H9 (cell line): Measurements from ENCODE around the gene ASTN2. TPM values are rescaled to one million over a fixed set of nuclear protein-coding genes. Genes with fewer than 3 reads are reported as not detected.
A peak's percentile ranks its signal among the peaks of the same experiment; 100 is the strongest.

Experiments
- DNase-seq: peaks from one replicate; pipeline ENCODE4 v3.0.0-alpha.2; 2017
- H2AFZ ChIP-seq: one replicate; pipeline ENCODE4 v1.6.1; 2013; ENCODE audit warnings: mild to moderate bottlenecking, low read length, control low read depth, moderate library complexity
- H2AK5ac ChIP-seq: 2 replicates; pipeline ENCODE4 v1.6.1; 2013; ENCODE audit warnings: low read length, control low read depth, mixed read lengths; ENCODE audit not compliant: insufficient read length
- H2BK120ac ChIP-seq: one replicate; pipeline ENCODE4 v1.6.1; 2013; ENCODE audit warnings: low read depth, mild to moderate bottlenecking, low read length, control low read depth, inconsistent platforms; ENCODE audit not compliant: poor library complexity, severe bottlenecking
- H2BK12ac ChIP-seq: 2 replicates; pipeline ENCODE4 v1.6.1; 2013; ENCODE audit warnings: low read length, control low read depth, mixed read lengths, low read depth; ENCODE audit not compliant: insufficient read length
- H2BK15ac ChIP-seq: 2 replicates; pipeline ENCODE4 v1.6.1; 2013; ENCODE audit warnings: low read depth, low read length, control low read depth
- H2BK20ac ChIP-seq: one replicate; pipeline ENCODE4 v1.6.1; 2013; ENCODE audit warnings: low read depth, mild to moderate bottlenecking, low read length, control low read depth, inconsistent platforms; ENCODE audit not compliant: poor library complexity, severe bottlenecking
- H2BK5ac ChIP-seq: 2 replicates; pipeline ENCODE4 v1.6.1; 2013; ENCODE audit warnings: low read length, control low read depth, mixed read lengths; ENCODE audit not compliant: insufficient read length
- H3K14ac ChIP-seq: 2 replicates; pipeline ENCODE4 v1.6.1; 2013; ENCODE audit warnings: low read length, control low read depth; ENCODE audit not compliant: insufficient read depth
- H3K18ac ChIP-seq: 2 replicates; pipeline ENCODE4 v1.6.1; 2013; ENCODE audit warnings: low read depth, mild to moderate bottlenecking, mixed read lengths, low read length, control low read depth; ENCODE audit not compliant: insufficient read length
- H3K23ac ChIP-seq: 2 replicates; pipeline ENCODE4 v1.6.1; 2013; ENCODE audit warnings: low read length, control low read depth, mixed read lengths, low read depth; ENCODE audit not compliant: insufficient read length
- H3K23me2 ChIP-seq: 2 replicates; pipeline ENCODE4 v1.6.1; 2013; ENCODE audit warnings: low read depth, mild to moderate bottlenecking, mixed read lengths, low read length, control low read depth; ENCODE audit not compliant: insufficient read length, poor library complexity, severe bottlenecking
- H3K27ac ChIP-seq: 2 replicates; pipeline ENCODE4 v1.5.1; 2013; ENCODE audit warnings: low read length, control low read depth, mixed read lengths, low read depth; ENCODE audit not compliant: insufficient read length
- H3K27me3 ChIP-seq: 2 replicates; pipeline ENCODE4 v1.6.1; 2013; ENCODE audit warnings: low read length, control low read depth, inconsistent platforms; ENCODE audit not compliant: insufficient read depth
- H3K4ac ChIP-seq: 2 replicates; pipeline ENCODE4 v1.6.1; 2013; ENCODE audit warnings: low read depth, mild to moderate bottlenecking, control low read depth, inconsistent platforms, low read length, moderate library complexity
- H3K4me1 ChIP-seq: 2 replicates; pipeline ENCODE4 v1.6.1; 2013; ENCODE audit warnings: low read length, control low read depth, inconsistent platforms; ENCODE audit not compliant: insufficient read depth
- H3K4me2 ChIP-seq: 2 replicates; pipeline ENCODE4 v1.6.1; 2013; ENCODE audit warnings: low read length, control low read depth, mixed read lengths; ENCODE audit not compliant: insufficient read length, insufficient read depth
- H3K56ac ChIP-seq: 2 replicates; pipeline ENCODE4 v1.6.1; 2013; ENCODE audit warnings: low read depth, mild to moderate bottlenecking, mixed read lengths, low read length, control low read depth; ENCODE audit not compliant: insufficient read length
- H3K79me1 ChIP-seq: 2 replicates; pipeline ENCODE4 v1.6.1; 2013; ENCODE audit warnings: low read depth, mild to moderate bottlenecking, moderate library complexity, low read length, control low read depth, inconsistent platforms; ENCODE audit not compliant: insufficient read depth, poor library complexity, severe bottlenecking
- H3K79me2 ChIP-seq: 2 replicates; pipeline ENCODE4 v1.6.1; 2013; ENCODE audit warnings: low read length, control low read depth, inconsistent platforms; ENCODE audit not compliant: insufficient read depth
- H3K9ac ChIP-seq: 2 replicates; pipeline ENCODE4 v1.6.1; 2013; ENCODE audit warnings: low read length, control low read depth, mixed read lengths; ENCODE audit not compliant: insufficient read length; ENCODE audit errors: extremely low read depth
- H3K9me3 ChIP-seq: one replicate; pipeline ENCODE4 v1.6.1; 2013; ENCODE audit warnings: low read depth, low read length, inconsistent platforms; ENCODE audit not compliant: control insufficient read depth
- H3T11ph ChIP-seq: one replicate; pipeline ENCODE4 v1.6.1; 2013; ENCODE audit warnings: mild to moderate bottlenecking, low read length, control low read depth, inconsistent platforms
- H4K20me1 ChIP-seq: one replicate; pipeline ENCODE4 v1.6.1; 2013; ENCODE audit not compliant: control insufficient read depth, insufficient read length, insufficient read depth
- H4K5ac ChIP-seq: 2 replicates; pipeline ENCODE4 v1.6.1; 2013; ENCODE audit warnings: low read depth, mild to moderate bottlenecking, mixed read lengths, low read length, control low read depth; ENCODE audit not compliant: insufficient read length
- H4K8ac ChIP-seq: replicated peaks from 2 replicates; pipeline ENCODE4 v1.6.1; 2013; ENCODE audit warnings: low read length, control low read depth, mixed read lengths, low read depth; ENCODE audit not compliant: insufficient read length
- H4K91ac ChIP-seq: 2 replicates; pipeline ENCODE4 v1.6.1; 2013; ENCODE audit warnings: low read depth, mild to moderate bottlenecking, moderate library complexity, mixed read lengths, low read length, control low read depth; ENCODE audit not compliant: insufficient read length
- H3K27ac Mint-ChIP-seq, 3 experiments: 2 replicates in 2 of 3; 3 replicates in 1 of 3; pipeline ENCODE4 v1.8.0; 2020 to 2021; ENCODE audit warnings: mixed read lengths in 3 of 3, mild to moderate bottlenecking in 1 of 3, moderate library complexity in 1 of 3
- H3K27me3 Mint-ChIP-seq: 2 replicates; pipeline ENCODE4 v1.8.0; 2021; ENCODE audit warnings: low read depth, mild to moderate bottlenecking, moderate library complexity, mixed read lengths
- H3K36me3 Mint-ChIP-seq, 3 experiments: 2 replicates in 2 of 3; 3 replicates in 1 of 3; pipeline ENCODE4 v1.8.0; 2020 to 2021; ENCODE audit warnings: low read depth in 3 of 3, mixed read lengths in 3 of 3; ENCODE audit not compliant: insufficient read depth in 1 of 3
- H3K4me1 Mint-ChIP-seq, 2 experiments: 2 replicates each; pipeline ENCODE4 v1.8.0; 2020; ENCODE audit warnings: mixed read lengths in 2 of 2
- H3K4me3 Mint-ChIP-seq, 2 experiments: 2 replicates in 1 of 2; 3 replicates in 1 of 2; pipeline ENCODE4 v1.8.0; 2020 to 2021; ENCODE audit warnings: mild to moderate bottlenecking in 2 of 2, mixed read lengths in 2 of 2, moderate library complexity in 1 of 2
- H3K9me3 Mint-ChIP-seq, 2 experiments: 2 replicates in 1 of 2; 3 replicates in 1 of 2; pipeline ENCODE4 v1.8.0; 2020; ENCODE audit warnings: mild to moderate bottlenecking in 2 of 2, mixed read lengths in 2 of 2, moderate library complexity in 1 of 2
- WGBS: extraction: QIAGEN DNeasy Blood & Tissue Kit; methylation state at CpG from one replicate; pipeline ENCODE4 v1.1.7; 2013; ENCODE audit warnings: missing lambda C conversion rate, low lambda C conversion rate, mixed read lengths; ENCODE audit not compliant: insufficient read length; ENCODE audit errors: extremely low coverage; 5-methylcytosine and 5-hydroxymethylcytosine counted together
- total RNA-seq: library from RNA; stranded (reverse); gene quantifications from 2 replicates; pipeline ENCODE4 v1.2.1, GENCODE V29; 2021
- TF ChIP-seq, protein P1 (sequence below): fragments of 200-600 bp; sonication (generic); conservative IDR thresholded peaks from 3 replicates; pipeline ENCODE4 v1.8.0; 2021; ENCODE audit warnings: antibody characterized with exemption, mild to moderate bottlenecking

Gene ASTN2
- total RNA-seq, 1 experiment from 2014 or later, result 9.7 TPM

DNA sequence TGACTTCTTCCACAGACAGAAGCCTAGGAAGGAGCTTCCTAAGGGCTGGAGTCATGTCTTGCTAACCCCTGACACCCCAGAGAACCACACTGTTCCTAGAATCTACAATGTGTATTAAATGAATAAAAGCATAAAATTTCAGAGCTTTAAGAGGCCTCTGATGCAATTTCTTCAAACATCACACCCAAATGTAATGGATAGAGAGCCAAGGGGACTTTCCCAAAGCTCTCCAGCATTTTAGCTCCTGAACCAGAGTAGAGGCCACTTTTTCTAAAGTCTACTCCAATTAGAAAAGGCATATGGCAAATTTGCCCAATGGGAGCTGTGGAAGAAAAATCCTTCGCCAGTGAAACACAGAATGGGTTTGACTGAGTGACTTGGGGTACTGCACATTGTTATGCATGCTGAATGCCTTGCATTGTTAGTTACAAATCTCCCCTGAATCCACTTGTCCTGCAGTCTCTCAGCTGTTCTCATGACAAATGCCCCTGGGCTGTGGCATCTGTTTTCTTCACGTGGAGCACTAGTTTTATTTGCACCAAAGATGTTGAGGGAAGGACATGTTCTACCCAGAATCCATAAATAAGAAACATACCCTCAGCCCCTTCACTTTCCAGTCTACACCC is 334.0 kb downstream of the ASTN2 start:
- Histone ChIP-seq H3K23ac (no peak overlapping the region), H4K91ac (no peak overlapping the region), H3K4me1 (peaks cover 9% of the 10 kb centered on the region; the same call in 1 of the 2 replicates), H2BK120ac (no peak overlapping the region), H3K27me3 (no peaks in the 10 kb centered on the region), H4K5ac (no peak overlapping the region), H3K79me1 (no peaks in the 10 kb centered on the region), H3K9ac (no peak overlapping the region), H2BK15ac (no peak overlapping the region), H3K4me2 (no peak overlapping the region), H3K9me3 (no peaks in the 10 kb centered on the region), H3K56ac (no peak overlapping the region), H4K20me1 (no peaks in the 10 kb centered on the region), H3K4ac (no peak overlapping the region), H3K14ac (no peak overlapping the region), H2AK5ac (no peak overlapping the region), H3T11ph (no peak overlapping the region), H3K23me2 (no peaks in the 10 kb centered on the region), H3K79me2 (no peaks in the 10 kb centered on the region), H3K18ac (no peak overlapping the region), H2BK5ac (no peak overlapping the region), H3K27ac (no peak overlapping the region), H2AFZ (no peak overlapping the region), H2BK20ac (no peak overlapping the region), H2BK12ac (no peak overlapping the region), H4K8ac (no peak overlapping the region)
- H3K27me3 Mint-ChIP-seq, result peaks cover 4% of the 10 kb centered on the region; the same call in 1 of the 2 replicates
- DNase-seq, result peak; percentile 44
- H3K4me3 Mint-ChIP-seq, result no peak overlapping the region
- WGBS, result no CpG with 5 or more reads among the region's 2 CpGs
- peaks cover 46% of the 10 kb centered on the region in 2 experiments for H3K4me1 Mint-ChIP-seq
- peak overlapping the region in 1 of 3 experiments; percentile 34; a peak in 2 of 7 replicates for H3K27ac Mint-ChIP-seq
- H3K36me3 Mint-ChIP-seq, result no peaks in the 10 kb centered on the region; a peak in 1 of 7 replicates
- TF ChIP-seq, protein P1, sequence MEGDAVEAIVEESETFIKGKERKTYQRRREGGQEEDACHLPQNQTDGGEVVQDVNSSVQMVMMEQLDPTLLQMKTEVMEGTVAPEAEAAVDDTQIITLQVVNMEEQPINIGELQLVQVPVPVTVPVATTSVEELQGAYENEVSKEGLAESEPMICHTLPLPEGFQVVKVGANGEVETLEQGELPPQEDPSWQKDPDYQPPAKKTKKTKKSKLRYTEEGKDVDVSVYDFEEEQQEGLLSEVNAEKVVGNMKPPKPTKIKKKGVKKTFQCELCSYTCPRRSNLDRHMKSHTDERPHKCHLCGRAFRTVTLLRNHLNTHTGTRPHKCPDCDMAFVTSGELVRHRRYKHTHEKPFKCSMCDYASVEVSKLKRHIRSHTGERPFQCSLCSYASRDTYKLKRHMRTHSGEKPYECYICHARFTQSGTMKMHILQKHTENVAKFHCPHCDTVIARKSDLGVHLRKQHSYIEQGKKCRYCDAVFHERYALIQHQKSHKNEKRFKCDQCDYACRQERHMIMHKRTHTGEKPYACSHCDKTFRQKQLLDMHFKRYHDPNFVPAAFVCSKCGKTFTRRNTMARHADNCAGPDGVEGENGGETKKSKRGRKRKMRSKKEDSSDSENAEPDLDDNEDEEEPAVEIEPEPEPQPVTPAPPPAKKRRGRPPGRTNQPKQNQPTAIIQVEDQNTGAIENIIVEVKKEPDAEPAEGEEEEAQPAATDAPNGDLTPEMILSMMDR, result no peak
- H3K9me3 Mint-ChIP-seq, result no peaks in the 10 kb centered on the region
